HFFc6 (cell line): ENCODE measurements around the gene SAMD1. TPM values are rescaled to one million over a fixed set of nuclear protein-coding genes. Genes with fewer than 3 reads are reported as not detected.

ENCODE experiments used
- DNase-seq: peaks from one replicate; pipeline ENCODE4 v3.0.0-alpha.2; 2018
- H3K27ac Mint-ChIP-seq: 2 replicates; pipeline ENCODE4 v1.8.0; 2020; ENCODE audit warnings: mild to moderate bottlenecking, mixed read lengths
- H3K27me3 Mint-ChIP-seq: 2 replicates; pipeline ENCODE4 v1.8.0; 2021; ENCODE audit warnings: mild to moderate bottlenecking, moderate library complexity, mixed read lengths; ENCODE audit not compliant: insufficient read depth
- H3K36me3 Mint-ChIP-seq: 2 replicates; pipeline ENCODE4 v1.8.0; 2021; ENCODE audit warnings: low read depth, mixed read lengths
- H3K4me1 Mint-ChIP-seq: 2 replicates; pipeline ENCODE4 v1.8.0; 2020; ENCODE audit warnings: low read depth, mixed read lengths
- H3K4me3 Mint-ChIP-seq: 2 replicates; pipeline ENCODE4 v1.8.0; 2020; ENCODE audit warnings: mild to moderate bottlenecking, moderate library complexity, mixed read lengths
- H3K9me3 Mint-ChIP-seq: 2 replicates; pipeline ENCODE4 v1.8.0; 2020; ENCODE audit warnings: mild to moderate bottlenecking, mixed read lengths
- total RNA-seq, 6 experiments: library from RNA; stranded (reverse); fragmentation: NEBNext Ultra II Directional; extraction: Animal tissue kit (Norgen Biotek cat#: 25700); gene quantifications; 2 replicates in 1 of 6; 3 replicates in 5 of 6; pipeline ENCODE4 v1.2.3, GENCODE V29; 2021
- TF ChIP-seq, protein P1 (sequence below): fragments of 200-600 bp; sonication (generic); IDR thresholded peaks from 2 replicates; pipeline ENCODE4 v1.5.0; 2021; ENCODE audit warnings: antibody characterized with exemption, mild to moderate bottlenecking

Gene SAMD1
- total RNA-seq, 6 experiments from 2014 or later: 33.0 to 48.6 (median 35.9) TPM

DNA sequence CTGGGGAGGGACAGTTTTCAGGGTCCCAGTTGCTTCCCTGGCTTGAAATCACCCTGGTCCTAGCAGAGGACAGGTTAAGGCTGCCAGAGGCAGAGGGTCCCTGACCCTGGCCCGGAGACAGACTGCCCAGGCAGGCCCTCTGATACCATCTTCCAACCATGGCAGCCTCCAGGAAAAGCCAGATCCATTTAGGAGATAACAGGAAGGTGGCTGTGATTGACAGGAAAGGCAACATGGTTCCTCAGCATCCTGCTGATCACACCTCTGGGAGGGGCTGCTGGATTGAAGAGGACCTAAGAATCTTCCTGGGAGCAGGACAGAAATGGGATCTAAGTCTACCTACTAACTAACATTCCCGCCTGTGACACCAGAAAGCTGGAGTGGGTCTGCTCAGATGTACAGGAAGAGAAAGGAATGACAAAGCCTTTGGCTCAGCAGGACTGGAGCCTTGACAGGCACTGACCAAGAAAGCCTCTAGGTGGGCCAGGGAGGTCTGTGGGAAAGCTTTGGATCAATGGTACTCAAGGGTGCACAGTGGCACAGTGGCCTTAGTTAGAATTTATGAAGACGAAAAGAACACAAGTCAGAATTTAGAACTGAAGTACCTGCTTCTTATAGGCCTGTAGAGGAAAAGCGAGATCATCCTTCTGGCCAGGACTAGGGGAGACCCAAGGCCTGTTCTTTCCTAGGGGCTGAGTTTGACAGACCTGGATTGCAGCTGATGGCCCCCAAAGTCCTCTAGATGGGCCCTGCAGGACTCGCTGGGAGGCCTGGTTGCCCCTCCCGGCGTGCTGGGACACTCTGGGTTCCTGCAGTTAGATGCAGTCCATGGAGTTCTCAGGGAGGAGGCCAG lies 29.3 kb upstream of the SAMD1 start:
- no peak for DNase-seq

DNA sequence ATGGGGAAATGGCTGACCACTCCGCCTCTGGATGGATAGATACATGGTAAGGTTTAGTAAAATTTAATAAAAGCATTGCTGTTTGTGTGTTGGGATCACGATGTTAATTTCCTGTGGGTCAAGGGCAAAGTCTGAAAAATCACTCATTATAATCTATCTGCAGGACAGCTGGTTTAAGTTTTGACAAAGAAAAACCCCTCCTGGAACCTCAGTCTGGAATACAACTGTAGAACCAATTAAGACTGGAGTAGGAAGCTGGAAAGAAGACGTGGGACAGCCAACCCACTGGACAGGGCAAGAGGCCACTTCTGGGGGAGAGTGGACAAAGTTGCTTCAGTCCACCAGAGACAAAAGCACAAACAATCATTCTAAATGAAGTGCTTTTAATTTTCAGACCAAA lies 28.6 kb upstream of the SAMD1 start:
- Mint-ChIP-seq H3K4me3 (peak overlapping the region; percentile 89), H3K27ac (peak overlapping the region; percentile 99), H3K27me3 (peaks cover 4% of the 10 kb centered on the region; the same call in 1 of the 2 replicates), H3K36me3 (no peaks in the 10 kb centered on the region), H3K4me1 (peaks cover 33% of the 10 kb centered on the region), H3K9me3 (no peaks in the 10 kb centered on the region)
- no peak for DNase-seq
- TF ChIP-seq, protein P1, sequence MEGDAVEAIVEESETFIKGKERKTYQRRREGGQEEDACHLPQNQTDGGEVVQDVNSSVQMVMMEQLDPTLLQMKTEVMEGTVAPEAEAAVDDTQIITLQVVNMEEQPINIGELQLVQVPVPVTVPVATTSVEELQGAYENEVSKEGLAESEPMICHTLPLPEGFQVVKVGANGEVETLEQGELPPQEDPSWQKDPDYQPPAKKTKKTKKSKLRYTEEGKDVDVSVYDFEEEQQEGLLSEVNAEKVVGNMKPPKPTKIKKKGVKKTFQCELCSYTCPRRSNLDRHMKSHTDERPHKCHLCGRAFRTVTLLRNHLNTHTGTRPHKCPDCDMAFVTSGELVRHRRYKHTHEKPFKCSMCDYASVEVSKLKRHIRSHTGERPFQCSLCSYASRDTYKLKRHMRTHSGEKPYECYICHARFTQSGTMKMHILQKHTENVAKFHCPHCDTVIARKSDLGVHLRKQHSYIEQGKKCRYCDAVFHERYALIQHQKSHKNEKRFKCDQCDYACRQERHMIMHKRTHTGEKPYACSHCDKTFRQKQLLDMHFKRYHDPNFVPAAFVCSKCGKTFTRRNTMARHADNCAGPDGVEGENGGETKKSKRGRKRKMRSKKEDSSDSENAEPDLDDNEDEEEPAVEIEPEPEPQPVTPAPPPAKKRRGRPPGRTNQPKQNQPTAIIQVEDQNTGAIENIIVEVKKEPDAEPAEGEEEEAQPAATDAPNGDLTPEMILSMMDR: no peak

More for the DNA sequence above, 29.3 kb upstream of the SAMD1 start:
- TF ChIP-seq, protein P1: no peak
- Mint-ChIP-seq H3K4me1 (peaks cover 30% of the 10 kb centered on the region), H3K27ac (peak overlapping the region; percentile 99), H3K27me3 (peaks cover 4% of the 10 kb centered on the region; the same call in 1 of the 2 replicates), H3K4me3 (no peak overlapping the region), H3K9me3 (no peaks in the 10 kb centered on the region), H3K36me3 (no peaks in the 10 kb centered on the region)

DNA sequence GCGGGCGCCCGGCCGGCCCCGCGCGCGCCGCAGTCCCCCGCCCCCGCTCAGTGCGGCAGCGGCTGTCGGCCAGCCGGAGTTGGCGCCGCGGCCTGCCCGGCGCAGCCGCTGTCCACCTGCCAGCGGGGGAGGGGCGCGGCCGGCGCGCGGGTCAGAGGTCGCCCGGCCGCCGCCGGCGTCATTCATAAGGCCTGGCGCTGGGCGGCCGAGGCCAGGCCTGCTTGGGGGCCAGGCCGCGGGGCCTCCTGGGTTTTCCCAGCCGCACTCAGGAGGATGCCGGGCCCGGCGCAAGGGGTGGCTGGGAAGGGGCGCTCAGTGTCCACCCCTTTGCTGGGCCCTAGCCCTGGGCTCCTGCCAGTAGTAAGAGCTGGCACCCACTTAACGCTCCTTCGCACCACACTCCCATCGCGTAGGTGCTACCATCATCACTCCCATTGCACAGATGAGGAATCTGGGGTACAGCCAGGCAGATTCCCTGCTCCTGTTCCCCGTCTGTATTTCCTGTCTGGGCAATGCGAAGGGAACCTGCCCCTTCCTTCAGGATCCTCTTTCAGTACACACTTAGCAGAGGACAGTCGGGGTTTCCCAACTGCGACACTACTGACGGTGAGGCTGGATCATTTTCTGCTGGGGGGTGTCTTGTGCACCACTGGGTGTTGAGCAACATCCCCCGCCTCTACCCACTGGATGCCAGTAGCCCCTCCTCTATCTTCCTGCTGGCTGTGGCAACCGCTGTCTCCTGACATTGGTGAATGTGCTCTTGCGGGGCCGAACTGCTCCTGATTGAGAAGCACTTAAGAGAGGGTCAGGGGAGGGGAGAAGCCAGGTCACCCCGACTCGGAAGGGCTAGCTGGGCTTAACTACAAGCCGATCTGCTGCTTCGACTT lies 27.9 kb upstream of the SAMD1 start:
- H3K36me3 Mint-ChIP-seq: no peaks in the 10 kb centered on the region
- TF ChIP-seq, protein P1: no peak
- peaks cover 4% of the 10 kb centered on the region; the same call in 1 of the 2 replicates for H3K27me3 Mint-ChIP-seq
- no peaks in the 10 kb centered on the region for H3K9me3 Mint-ChIP-seq
- peak; percentile 40 for DNase-seq
- peaks cover 40% of the 10 kb centered on the region for H3K4me1 Mint-ChIP-seq
- peak overlapping the region; percentile 99 for H3K27ac Mint-ChIP-seq
- H3K4me3 Mint-ChIP-seq: peak overlapping the region; percentile 89

DNA sequence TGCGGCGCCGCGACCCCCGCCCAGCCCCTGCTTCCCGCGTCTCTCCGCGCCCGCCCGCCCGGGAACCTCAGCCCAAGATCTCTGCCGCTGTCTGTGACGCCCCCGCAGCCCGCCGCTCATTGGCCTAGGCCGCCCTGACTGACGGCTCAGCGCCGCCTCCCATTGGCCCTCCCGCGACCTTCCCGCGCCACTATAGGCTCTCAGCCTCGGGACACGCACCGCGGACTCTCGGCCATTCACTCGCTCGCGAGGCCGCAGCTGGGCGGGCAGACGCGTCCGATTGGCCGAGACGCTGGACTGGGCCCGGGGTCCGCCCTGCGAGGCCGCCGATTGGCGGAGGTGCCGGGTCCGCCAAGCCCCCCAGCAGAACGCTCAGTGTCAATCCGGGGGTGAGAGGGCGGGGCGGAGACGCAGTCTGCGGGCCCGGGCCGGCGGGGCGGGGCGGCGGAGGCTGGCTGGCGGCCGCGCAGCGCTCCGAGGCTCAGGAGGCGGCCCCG lies 27.2 kb upstream of the SAMD1 start, which contains the start of gene PRKACA:
TSS of gene PRKACA (minus strand) at position 95 of the 497 bp plus-strand sequence. CDS start 215 bp downstream, outside the sequence.
- Mint-ChIP-seq H3K36me3 (no peaks in the 10 kb centered on the region), H3K27ac (peak within 1 kb of the TSS; percentile 99), H3K9me3 (no peaks in the 10 kb centered on the region), H3K4me3 (peak within 1 kb of the TSS; percentile 90), H3K4me1 (peaks cover 46% of the 10 kb centered on the region), H3K27me3 (peaks cover 3% of the 10 kb centered on the region; the same call in 1 of the 2 replicates)
- TF ChIP-seq, protein P1: no peak
- DNase-seq: peak; percentile 99

DNA sequence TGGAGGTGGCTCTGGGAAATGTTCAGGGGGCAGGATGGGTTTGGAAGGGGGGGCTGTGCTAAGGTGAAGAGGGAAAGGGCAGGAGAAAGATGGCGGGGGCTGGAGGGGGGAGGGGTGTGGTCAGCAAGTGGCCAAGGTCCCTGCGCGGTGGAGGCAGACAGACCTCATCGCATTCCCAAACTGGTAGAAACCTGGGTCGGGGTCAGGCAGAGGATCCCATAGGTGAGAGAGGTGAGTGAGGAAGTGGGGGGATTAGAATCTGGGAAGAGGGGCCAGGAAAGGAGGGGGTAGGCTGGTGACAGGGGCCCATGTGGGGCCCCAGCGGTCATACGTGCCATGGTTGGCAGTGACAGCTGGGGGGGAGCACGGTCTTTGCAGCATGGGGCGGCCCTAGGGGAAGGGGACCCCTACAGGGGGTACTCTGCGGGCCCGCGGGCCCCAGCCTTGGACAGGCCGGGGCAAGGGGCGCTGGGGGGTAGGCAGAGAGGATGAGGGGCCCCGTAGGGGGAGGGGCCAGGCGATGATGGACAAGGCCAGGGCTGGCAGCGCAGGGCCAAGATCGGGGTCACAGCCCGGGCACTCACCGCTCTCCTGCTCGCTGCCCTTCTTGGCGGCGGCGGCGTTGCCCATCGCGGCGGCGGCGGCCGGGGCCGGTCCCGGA lies 26.5 kb upstream of the SAMD1 start:
- H3K27ac Mint-ChIP-seq: peak overlapping the region; percentile 65
- 0 out of 2 replicates have a peak, but pooled peaks cover 1% of the 10 kb centered on the region for H3K27me3 Mint-ChIP-seq

More for the DNA sequence above, 26.5 kb upstream of the SAMD1 start:
- Mint-ChIP-seq H3K4me1 (peaks cover 48% of the 10 kb centered on the region), H3K36me3 (no peaks in the 10 kb centered on the region), H3K4me3 (peak overlapping the region; percentile 90), H3K9me3 (no peaks in the 10 kb centered on the region)
- TF ChIP-seq, protein P1: 0 out of 2 replicates have a peak, but pooled peaks have one; percentile 9
- DNase-seq: no peak
